ENCODE data around the gene CASZ1. TPM values are rescaled to one million over a fixed set of nuclear protein-coding genes. Genes with fewer than 3 reads are reported as not detected.

The CASZ1 gene
- total RNA-seq, 1 donor from 2014 or later: 3.4 TPM

DNA sequence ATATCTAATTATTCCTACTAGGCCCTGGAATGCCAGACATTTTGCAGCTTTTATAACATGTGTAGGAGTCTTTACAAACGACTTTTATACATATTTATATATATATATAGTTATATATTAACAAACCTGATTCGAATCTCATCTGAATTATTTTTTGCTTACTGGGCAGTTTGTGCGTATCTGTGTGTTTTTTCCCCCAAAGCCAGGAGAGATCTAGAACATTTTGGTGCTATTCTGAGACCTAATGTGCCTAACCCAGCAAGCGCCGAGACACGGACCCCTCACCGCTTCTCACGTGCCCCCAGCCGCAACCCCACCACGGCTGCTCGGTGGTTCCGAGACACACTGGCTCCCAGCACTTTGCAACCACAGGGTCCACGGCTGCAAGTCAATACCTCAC lies 54.8 kb downstream of the CASZ1 start:
- Histone ChIP-seq H3K27ac (no peak overlapping the region), H3K79me2 (ENCODE audit: low read depth) (no peaks in the 10 kb centered on the region), H3K36me3 (no peaks in the 10 kb centered on the region), H3F3A (ENCODE audit: low read depth) (no peaks in the 10 kb centered on the region), H3K4me2 (no peak overlapping the region), H3K4me3 (no peak overlapping the region), H2AFZ (replicated peaks) (no peak overlapping the region), H3K4me1 (peaks cover 27% of the 10 kb centered on the region), H4K20me1 (ENCODE audit: low read depth) (no peaks in the 10 kb centered on the region), H3K27me3 (no peaks in the 10 kb centered on the region), H3K9me3 (ENCODE audit: low read depth) (no peaks in the 10 kb centered on the region), H3K9ac (no peak overlapping the region)
- Mint-ChIP-seq H3K4me1 (peaks cover 64% of the 10 kb centered on the region), H3K27me3 (ENCODE audit: insufficient read depth, low read depth) (peaks cover 8% of the 10 kb centered on the region), H3K27ac (no peak overlapping the region), H3K36me3 (no peaks in the 10 kb centered on the region), H3K4me3 (no peak overlapping the region), H3K9me3 (no peaks in the 10 kb centered on the region)
- TF ChIP-seq, protein P1, sequence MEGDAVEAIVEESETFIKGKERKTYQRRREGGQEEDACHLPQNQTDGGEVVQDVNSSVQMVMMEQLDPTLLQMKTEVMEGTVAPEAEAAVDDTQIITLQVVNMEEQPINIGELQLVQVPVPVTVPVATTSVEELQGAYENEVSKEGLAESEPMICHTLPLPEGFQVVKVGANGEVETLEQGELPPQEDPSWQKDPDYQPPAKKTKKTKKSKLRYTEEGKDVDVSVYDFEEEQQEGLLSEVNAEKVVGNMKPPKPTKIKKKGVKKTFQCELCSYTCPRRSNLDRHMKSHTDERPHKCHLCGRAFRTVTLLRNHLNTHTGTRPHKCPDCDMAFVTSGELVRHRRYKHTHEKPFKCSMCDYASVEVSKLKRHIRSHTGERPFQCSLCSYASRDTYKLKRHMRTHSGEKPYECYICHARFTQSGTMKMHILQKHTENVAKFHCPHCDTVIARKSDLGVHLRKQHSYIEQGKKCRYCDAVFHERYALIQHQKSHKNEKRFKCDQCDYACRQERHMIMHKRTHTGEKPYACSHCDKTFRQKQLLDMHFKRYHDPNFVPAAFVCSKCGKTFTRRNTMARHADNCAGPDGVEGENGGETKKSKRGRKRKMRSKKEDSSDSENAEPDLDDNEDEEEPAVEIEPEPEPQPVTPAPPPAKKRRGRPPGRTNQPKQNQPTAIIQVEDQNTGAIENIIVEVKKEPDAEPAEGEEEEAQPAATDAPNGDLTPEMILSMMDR (IDR thresholded peaks at IDR 0.05): no peak
- TF ChIP-seq EZH2 (IDR thresholded peaks at IDR 0.05) (no peak), EZH2phosphoT487 (IDR thresholded peaks at IDR 0.05) (no peak)
- no peak for DNase-seq (ENCODE audit: low spot score)

DNA sequence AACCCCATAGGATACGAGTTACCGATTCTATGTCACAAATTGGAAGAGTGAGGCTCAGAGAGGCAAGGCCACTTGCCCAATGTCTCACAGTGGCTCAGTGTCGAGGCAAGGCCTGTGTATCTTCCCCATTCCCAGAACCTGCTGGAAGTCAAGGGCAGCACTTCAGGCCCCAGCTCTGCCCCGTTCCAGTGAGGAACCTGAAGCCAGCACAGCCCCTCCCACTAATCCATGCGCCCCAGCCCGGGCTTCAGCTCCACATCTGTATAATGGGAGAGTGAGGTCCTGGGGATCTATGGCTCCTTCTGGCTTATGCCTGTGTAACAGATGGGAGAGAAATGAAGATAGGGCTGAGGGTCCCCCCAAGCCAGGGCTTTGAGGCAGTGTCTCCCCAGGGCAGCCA lies 56.3 kb downstream of the CASZ1 start:
- H3K27me3 Mint-ChIP-seq (ENCODE audit: insufficient read depth, low read depth): peaks cover 8% of the 10 kb centered on the region
- TF ChIP-seq EZH2phosphoT487 (IDR thresholded peaks at IDR 0.05): no peak
- no peak for TF ChIP-seq EZH2 (IDR thresholded peaks at IDR 0.05)
- TF ChIP-seq, protein P1 (IDR thresholded peaks at IDR 0.05): no peak
- Histone ChIP-seq H3K9me3 (ENCODE audit: low read depth) (no peaks in the 10 kb centered on the region), H3K4me3 (no peak overlapping the region), H3K79me2 (ENCODE audit: low read depth) (no peaks in the 10 kb centered on the region), H3K36me3 (no peaks in the 10 kb centered on the region), H3K4me2 (no peak overlapping the region), H2AFZ (replicated peaks) (no peak overlapping the region), H3F3A (ENCODE audit: low read depth) (peaks cover 8% of the 10 kb centered on the region), H3K4me1 (peaks cover 25% of the 10 kb centered on the region), H4K20me1 (ENCODE audit: low read depth) (peaks cover 1% of the 10 kb centered on the region), H3K9ac (no peak overlapping the region), H3K27ac (no peak overlapping the region), H3K27me3 (no peaks in the 10 kb centered on the region)
- no peak for DNase-seq (ENCODE audit: low spot score)
- peaks cover 64% of the 10 kb centered on the region for H3K4me1 Mint-ChIP-seq
- H3K36me3 Mint-ChIP-seq: no peaks in the 10 kb centered on the region
- H3K4me3 Mint-ChIP-seq: peak overlapping the region; percentile 53
- no peaks in the 10 kb centered on the region for H3K9me3 Mint-ChIP-seq
- peak overlapping the region; percentile 84 for H3K27ac Mint-ChIP-seq

DNA sequence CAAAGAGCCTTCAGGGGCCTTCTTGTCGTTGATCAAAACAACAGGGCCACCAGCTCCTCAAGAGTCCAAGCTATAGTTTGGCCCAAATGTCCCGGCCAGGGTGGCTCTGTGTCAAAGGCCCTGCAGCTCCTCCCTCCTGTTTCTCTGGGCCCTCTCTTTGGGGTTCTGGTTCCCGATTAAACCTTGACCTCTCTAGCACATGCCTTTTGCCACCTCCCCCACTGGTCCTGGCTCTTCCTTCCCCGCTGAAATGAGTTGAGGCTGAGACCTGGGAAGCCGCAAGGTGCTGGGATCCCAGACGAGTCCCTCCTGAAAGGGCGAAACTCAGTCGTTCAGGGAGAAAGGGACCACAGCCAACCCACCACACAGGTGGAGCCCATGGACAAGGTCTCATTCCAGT lies 56.9 kb downstream of the CASZ1 start:
- H3K79me2 ChIP-seq (ENCODE audit: low read depth): no peaks in the 10 kb centered on the region
- Mint-ChIP-seq H3K4me1 (peaks cover 65% of the 10 kb centered on the region), H3K36me3 (no peaks in the 10 kb centered on the region), H3K4me3 (no peak overlapping the region), H3K27ac (no peak overlapping the region), H3K9me3 (no peaks in the 10 kb centered on the region), H3K27me3 (ENCODE audit: insufficient read depth, low read depth) (peaks cover 11% of the 10 kb centered on the region)
- H4K20me1 ChIP-seq (ENCODE audit: low read depth): peaks cover 5% of the 10 kb centered on the region
- H3K36me3 ChIP-seq: no peaks in the 10 kb centered on the region
- no peak for DNase-seq (ENCODE audit: low spot score)
- peaks cover 13% of the 10 kb centered on the region for H3F3A ChIP-seq (ENCODE audit: low read depth)
- TF ChIP-seq, protein P1 (IDR thresholded peaks at IDR 0.05): no peak
- TF ChIP-seq EZH2phosphoT487 (IDR thresholded peaks at IDR 0.05): no peak
- TF ChIP-seq EZH2 (IDR thresholded peaks at IDR 0.05): no peak
- no peak overlapping the region for H2AFZ ChIP-seq (replicated peaks)
- no peaks in the 10 kb centered on the region for H3K9me3 ChIP-seq (ENCODE audit: low read depth)
- no peak overlapping the region for H3K4me2 ChIP-seq
- no peak overlapping the region for H3K4me3 ChIP-seq
- H3K27ac ChIP-seq: no peak overlapping the region
- no peaks in the 10 kb centered on the region for H3K27me3 ChIP-seq
- H3K9ac ChIP-seq: no peak overlapping the region
- peaks cover 27% of the 10 kb centered on the region for H3K4me1 ChIP-seq

Measured in neural progenitor cell (in vitro differentiated cells).